GM19025 (cell line): ENCODE measurements around the gene C1orf210.

Experiments used
- ATAC-seq: cut with Tn5 transposase; IDR thresholded peaks from one replicate; pipeline ENCODE4 v1.9.1; 2021; ENCODE audit warnings: mild to moderate bottlenecking, low read depth, moderate library complexity; ENCODE audit not compliant: unreplicated experiment

C1orf210 gene

DNA sequence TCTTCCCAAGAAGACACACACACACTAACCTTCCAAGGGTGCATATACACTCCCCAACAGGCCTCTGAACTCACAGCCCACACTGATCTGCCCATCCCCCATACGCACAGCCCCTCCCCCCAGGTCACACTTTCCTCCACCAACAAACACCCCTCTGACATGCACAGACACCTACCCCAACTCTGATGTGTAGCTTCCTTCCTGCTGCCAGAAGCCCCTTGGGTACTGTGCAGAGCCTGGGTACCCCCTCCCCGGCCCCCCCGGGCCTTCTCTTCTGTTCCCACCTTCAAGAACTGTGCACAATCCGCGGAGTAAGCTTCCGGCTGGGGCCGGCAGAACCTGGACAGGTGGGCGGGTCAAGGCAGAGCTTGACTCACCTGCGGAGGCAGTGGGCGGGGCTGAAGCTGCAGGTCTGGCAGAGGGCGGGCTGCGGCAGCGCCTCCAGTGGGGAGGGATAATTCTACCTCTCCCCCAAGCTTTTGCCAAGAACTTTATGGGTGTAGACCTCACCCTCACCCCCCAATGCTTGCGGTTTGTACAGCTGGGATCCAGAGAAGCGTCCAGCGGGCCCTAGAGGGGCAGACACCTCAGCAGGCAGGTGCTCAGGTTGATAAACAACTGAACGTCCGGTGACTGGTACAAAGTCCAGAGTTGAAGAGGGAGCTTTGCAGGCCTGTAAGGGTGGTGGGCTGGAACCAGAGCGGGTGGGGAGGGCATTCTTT is at the start of gene C1orf210:
C1orf210 (minus strand) TSS at position 313 of the 722 bp plus-strand sequence. CDS start 2,311 bp downstream, outside the sequence.
- ATAC-seq, result no peak

DNA sequence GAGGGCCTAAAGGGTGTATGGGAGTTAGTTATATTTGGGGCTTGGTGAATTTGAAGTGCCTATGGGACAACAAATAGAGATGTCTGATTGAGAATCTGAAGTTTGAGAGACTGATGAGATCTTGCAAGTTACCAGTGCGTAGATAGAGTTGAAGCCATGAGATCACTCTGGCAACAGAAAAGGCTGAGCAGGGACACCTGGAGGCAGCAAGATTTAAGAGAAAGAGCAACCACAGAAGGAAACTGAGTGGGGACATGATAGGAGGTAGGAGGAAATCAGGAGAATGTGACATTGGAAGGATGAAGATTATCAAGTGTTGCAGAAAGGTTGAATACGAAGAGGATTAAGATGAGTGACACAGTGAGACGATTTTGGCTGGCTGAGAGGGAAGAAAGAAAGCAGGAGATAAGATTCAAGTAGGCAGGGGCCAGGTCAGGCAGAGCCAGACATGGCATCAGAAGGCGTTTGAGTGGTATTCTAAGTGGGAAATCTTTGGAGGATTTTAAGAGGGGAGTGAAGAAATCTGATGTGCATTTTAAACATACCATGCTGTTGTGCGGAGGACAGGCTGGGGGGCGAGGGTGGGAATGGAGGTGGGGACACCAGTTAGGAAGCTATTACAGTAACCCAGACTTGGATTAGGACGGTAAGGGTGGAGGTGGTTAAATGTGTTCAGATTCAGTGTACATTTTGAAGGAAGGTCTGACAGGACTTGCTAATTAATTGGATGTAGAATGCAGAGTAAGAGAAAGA is 49.2 kb upstream of the C1orf210 start:
- no peak for ATAC-seq

DNA sequence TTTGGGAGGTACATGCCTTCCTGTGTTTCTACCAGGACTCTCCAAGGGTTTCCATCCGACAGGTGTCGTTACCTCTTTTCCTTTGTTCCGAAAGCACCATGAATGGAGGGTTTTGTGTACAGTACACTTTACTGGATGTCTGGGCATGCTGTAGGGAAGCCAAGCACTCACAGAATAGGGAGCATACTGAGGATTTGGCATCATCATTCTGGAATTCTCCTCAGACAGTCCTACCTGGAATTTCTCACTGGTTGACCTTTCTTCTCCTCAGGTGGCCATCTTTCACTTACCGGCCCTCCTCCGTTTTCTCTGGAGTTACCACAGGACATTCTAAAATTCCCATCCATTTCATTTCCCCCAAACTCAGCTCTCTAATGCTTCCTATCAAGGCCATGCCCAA is 46.3 kb upstream of the C1orf210 start:
- ATAC-seq, result no peak

DNA sequence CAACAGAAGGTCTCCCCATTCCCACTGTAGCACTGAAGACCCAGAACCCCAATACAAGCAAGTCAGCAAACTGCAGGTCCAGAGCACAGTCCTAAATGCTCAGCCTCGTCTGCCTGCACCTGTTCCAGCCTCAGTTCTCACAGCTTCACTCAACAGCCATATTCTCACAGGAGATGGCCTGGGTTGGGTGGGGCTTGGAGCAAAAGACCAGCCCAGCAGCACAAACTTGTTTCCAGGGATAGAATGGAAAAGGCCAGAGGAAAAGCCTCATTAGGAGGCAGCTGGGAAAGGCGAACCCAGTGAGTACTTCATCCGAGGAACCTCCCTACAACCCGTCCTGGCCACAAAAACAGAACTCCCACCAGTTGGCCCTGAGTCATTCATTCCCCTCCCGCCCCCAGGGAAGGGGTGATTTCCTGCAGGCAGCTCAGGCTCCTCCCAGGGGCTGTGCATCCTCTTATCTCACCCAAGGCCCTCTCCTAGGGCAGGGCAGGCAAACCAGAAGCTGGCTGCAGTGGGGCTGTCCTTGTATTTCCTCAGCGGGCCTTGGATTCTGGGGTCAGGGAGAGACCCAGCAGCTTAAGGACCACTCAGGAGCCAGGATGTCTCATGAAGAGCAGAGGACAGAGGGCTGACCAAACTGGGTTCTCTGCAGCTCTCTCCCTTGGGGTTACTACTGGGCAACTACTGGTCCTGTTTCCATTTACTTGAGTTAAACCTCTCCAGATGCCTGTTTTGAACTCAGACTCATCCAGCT is 44.8 kb upstream of the C1orf210 start:
- ATAC-seq, result no peak

DNA sequence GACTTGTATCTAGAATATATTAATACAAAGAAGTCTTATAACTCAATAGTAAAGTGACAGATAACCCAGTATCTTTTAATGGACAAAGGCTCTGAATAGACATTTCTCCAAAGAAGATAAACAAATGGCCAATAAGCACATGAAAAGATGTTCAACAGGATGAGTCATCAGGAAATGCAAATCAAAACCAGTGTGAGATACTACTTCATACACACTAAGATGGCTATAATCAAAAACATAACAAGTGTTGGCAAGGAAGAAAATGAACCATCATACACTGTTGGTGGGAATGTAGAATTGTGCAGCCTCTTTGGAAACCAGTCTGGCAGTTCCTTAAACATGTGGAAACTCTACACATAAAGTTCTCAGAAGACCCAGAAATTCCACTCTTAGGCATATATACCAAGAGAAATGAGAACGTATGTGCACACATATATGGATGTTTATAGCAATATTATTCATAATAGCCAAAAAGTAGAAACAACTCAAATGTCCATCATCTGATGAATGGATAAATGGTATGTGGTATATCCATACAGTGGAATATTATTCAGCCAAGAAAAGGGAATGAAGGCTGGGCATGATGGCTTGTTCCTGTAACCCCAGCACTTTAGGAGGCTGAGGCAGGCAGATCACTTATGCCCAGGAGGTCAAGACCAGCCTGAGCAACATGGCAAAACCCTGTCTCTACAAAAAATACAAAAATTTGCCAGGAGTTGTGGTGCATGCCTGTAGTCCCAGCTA is 42.3 kb upstream of the C1orf210 start:
- no peak for ATAC-seq

DNA sequence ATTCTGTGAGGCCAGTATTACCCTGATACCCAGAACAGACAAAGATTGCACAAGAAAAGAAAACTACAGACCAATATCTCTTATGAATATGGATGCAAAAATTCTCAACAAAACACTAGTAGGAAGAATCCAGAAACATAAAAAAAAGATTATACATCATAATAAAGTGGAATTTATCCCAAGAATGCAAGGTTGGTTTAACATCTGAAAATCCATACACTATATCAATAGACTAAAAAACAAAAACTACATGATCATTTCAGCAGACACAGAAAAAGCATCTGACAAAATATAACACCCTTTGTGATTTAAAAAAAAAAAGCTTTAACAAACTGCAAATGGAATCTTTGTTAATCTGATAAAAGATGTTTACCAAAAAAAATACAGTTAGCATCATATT is 40.0 kb upstream of the C1orf210 start:
- no peak for ATAC-seq

DNA sequence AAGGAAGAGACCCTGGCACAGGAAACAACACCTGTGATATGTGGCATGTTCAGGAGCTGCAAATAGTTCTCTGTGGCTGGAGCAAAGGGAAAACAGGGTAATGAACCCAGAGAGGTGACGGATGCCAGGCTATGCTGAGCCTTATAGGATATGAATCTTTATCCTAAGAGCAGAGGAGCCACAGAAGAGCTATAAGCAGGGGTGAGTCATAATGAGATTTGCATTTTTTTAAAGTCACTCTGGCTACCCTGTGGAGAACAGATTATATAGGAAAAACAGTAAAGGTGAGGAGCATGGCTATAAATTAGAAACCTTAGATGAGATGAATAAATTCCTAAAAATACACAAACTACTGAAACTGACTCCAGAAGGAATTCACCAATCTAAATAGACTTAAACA is 39.4 kb upstream of the C1orf210 start:
- ATAC-seq, result no peak

DNA sequence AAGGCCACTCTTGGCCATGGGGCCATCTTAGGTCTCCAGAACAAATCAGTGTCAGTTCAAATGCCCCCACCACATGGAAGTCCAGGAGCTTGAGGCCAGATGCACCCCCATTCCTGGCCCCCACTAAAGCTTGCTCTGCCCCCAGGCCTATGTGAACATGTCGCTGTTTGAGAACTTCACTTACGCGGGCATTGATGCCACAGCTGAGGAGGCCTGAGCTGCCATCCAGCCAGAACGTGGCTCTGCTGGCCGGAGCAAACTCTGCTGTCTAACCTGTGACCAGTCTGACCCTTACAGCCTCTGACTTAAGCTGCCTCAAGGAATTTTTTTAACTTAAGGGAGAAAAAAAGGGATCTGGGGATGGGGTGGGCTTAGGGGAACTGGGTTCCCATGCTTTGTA is 37.1 kb upstream of the C1orf210 start:
- ATAC-seq, result no peak

DNA sequence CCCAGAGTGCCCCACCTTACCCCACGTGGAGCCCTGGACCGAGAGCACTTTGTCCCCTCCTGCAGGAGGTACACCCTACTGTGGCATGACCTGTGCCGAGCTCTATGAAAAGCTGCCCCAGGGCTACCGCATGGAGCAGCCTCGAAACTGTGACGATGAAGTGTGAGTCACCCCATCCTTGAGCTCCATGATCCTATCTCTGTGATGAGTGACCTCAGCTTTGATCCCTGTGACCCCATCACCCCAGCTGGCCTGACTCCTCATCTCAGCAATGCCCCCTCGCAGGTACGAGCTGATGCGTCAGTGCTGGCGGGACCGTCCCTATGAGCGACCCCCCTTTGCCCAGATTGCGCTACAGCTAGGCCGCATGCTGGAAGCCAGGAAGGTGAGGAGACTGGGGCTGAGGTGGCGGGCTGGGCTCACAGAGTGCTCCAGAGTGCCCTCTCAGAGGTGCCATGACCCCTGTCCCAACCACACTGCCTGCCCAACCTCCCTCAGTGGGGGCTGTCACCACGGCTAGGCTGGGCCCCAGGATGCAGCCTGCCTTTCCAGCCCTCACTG is 36.0 kb upstream of the C1orf210 start:
- no peak for ATAC-seq

DNA sequence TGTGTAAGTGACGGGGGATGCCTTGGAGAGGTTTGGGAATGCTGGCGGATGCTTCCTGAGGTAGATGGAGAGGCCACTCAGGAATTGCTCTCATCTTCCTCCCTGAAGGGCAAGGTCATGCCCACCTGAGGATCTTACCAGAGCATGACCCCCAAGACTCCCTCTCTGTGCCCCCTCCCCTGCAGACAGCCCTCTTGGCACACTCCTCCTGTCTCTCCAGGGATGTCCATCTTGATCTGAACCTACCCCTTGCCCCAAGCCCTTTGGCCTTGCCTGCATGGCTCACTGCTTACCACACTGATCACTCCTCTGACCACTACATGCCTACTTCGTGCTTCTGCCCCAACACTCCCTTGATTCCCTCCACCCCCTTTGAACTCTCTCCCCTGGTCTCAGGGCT is 34.4 kb upstream of the C1orf210 start:
- no peak for ATAC-seq

DNA sequence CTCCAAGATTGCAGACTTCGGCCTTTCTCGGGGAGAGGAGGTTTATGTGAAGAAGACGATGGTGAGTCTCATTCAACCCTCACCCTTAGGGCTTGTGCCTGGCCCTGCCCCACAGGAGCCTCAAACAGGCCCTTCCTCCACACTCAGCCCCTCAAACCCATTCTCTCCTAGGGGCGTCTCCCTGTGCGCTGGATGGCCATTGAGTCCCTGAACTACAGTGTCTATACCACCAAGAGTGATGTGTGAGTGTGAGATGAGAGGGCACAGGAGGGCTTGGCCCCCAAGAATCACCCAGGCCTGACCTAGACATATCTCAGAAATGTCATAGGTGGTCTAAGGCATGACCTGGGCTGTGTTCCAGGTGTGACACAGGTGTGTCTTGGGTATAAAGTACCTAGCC is 33.9 kb upstream of the C1orf210 start:
- no peak for ATAC-seq

DNA sequence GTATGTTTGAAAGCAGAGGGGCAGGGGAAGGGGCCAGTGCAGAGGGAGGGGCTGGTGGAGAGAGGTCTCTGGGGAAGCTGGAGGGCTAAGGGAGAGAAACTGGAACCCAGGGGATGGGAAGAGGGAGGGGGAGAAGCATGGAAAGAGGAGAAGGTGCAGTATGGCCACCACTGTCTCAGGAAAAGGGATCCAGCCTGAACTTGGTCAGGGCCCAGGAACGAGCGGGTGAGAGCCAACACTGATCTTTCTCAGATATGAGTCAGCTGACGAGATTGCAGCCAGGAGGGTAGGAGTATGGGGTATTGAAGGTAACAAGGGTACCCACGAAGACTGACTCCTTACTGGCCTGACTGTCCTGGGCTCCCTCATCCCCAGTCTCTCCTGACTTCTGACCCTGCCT is 33.5 kb upstream of the C1orf210 start:
- no peak for ATAC-seq

DNA sequence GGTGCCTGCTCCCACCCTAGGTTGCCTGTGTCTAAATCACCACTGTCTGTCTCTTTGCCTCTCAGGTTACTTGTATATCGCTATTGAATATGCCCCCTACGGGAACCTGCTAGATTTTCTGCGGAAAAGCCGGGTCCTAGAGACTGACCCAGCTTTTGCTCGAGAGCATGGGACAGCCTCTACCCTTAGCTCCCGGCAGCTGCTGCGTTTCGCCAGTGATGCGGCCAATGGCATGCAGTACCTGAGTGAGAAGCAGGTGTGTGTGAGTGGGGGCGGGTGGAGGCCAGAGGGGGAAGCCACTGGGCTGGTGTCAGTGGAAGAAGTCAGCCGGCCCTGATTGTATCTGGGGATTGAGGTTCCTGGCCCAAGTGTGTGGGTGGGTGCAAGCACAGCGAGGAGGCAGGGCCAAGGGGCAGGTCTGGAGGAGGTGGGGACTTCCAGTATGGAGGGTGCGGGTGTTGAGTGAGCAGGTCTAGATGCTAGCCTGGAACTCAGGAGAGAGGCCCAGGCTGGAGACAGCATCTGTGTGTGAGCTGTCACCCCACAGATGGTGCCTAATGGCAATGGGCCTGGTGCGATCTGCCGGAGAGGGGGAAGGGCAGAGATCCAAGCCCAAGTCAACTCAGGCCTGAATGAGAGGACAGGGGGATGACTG is 32.6 kb upstream of the C1orf210 start:
- ATAC-seq, result no peak

DNA sequence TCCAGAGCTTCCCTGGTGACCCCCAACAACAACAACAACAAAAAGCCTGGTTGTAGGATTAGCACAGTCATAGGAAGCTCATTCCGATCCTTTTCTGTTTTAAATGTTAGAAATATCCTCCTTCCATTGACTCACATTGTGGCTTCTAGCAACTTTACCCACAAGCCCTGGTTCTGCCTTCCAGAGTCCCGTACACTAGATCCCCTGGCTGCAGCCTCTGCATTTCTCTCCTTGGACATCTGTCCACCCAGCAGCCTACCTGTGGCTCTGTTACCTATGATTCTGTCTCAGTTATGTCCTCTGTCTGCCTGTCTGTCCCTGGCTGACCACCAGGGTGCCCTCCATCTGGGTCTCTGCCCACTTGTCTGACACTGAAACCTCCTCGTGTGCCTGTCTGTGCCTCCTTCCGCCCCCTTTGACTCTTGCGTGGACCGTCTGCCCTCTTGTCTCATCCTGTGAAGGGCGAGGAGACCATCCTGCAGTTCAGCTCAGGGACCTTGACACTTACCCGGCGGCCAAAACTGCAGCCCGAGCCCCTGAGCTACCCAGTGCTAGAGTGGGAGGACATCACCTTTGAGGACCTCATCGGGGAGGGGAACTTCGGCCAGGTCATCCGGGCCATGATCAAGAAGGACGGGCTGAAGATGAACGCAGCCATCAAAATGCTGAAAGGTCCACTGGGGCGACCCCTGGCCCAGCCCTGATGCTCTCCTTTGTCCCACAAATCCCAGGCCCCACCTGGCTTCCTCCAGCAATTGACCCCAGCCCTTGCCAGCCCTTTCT is 31.5 kb upstream of the C1orf210 start:
- ATAC-seq, result no peak

DNA sequence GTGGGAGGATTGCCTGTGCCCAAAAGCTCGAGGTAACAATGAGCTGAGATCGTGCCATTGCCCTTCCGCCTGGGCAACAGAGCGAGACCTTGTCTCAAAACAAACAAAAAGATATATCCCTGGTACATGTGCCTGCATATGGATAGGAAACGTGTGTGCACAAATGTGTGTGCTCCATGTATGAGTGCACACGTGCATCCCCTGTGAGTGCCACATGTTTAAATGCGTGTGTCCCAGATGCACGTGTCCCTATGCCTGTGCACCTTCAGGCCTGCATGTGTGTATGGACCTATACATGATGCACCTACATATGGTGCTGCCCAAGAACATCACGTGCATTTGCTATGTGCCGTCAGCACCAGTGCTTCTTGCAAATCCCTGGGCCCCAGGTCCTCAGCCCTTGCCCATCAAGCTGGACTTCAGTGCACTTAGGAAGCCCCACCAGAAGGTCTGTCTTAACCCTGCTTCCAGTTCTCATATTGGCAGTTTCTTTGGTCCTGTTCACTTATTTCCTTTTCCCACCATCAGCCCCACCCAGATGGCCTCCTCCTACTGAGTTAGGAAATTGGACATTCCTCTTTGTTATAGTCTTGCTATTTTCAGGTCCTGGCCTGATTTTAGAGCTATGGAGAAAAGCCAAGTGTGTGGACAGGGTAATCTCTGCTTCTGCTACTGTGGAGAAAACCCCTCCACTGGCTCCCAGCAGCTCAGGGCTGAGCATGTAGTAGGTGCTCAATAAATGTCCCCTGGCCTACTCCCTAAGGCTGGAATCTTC is 30.8 kb upstream of the C1orf210 start:
- no peak for ATAC-seq

DNA sequence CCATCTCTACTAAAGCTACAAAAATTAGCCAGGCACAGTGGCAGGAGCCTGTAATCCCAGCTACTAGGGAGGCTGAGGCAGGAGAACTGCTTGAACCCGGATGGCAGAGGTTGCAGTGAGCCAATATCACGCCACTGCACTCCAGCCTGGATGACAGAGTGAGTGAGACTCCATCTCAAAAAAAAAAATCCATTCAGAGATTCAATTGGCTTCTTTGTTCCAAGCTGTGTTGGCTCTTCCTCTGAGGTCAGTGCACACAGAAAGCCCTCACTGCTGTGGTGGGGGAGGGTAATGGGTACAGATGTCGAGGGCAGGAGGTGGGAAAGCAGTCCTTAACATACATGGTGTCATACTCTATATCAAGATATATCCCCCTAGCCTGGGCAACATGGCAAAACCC is 30.1 kb upstream of the C1orf210 start:
- ATAC-seq, result no peak

DNA sequence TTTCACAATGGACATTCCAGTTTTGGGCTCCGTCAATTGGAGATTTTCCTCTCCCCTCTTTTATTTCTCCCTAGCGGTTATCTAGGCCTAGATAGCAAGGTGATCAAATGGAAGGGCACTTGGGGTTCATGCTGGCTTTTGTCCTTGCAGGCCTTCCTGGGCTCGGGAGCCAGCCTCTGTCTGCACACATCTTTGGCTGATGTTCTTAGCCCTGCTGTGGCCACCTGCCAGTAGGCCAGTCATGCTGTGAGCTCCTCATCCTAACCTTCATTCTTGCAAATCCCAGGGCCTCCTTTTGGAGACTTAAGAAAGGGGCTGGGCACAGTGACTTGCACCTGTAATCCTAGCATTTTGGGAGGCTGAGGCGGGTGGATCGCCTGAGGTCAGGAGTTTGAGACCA is 28.9 kb upstream of the C1orf210 start:
- ATAC-seq, result no peak

DNA sequence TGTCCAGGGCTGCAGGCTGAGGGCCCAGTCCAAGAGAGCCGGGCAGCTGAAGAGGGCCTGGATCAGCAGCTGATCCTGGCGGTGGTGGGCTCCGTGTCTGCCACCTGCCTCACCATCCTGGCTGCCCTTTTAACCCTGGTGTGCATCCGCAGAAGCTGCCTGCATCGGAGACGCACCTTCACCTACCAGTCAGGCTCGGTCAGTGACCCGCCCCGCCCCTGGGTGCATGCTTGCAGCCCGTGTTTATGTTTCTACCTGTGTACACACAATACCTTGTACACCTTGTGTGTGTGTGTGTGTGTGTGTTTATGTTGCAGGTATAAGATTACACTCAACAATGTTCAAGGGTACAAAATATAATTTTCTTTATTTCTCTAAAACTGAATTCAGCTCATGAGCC is 28.4 kb upstream of the C1orf210 start:
- no peak for ATAC-seq
